HFF-Myc (cell line): ENCODE results near the gene CRIM1.

Source experiments
- DNase-seq: peaks from one replicate; pipeline ENCODE4 v3.0.0-alpha.2; 2011; ENCODE audit warnings: low read depth; ENCODE audit errors: extremely low read depth
- H3K4me3 ChIP-seq: replicated peaks from 2 replicates; pipeline ENCODE4 v1.5.1; 2011; ENCODE audit warnings: low read depth, mild to moderate bottlenecking, control low read depth, low read length
- CTCF ChIP-seq: IDR thresholded peaks from 2 replicates; pipeline ENCODE4 v1.5.1; 2012; ENCODE audit warnings: mild to moderate bottlenecking, low read depth, low read length, control low read depth; ENCODE audit errors: missing control alignments

CRIM1 gene

DNA sequence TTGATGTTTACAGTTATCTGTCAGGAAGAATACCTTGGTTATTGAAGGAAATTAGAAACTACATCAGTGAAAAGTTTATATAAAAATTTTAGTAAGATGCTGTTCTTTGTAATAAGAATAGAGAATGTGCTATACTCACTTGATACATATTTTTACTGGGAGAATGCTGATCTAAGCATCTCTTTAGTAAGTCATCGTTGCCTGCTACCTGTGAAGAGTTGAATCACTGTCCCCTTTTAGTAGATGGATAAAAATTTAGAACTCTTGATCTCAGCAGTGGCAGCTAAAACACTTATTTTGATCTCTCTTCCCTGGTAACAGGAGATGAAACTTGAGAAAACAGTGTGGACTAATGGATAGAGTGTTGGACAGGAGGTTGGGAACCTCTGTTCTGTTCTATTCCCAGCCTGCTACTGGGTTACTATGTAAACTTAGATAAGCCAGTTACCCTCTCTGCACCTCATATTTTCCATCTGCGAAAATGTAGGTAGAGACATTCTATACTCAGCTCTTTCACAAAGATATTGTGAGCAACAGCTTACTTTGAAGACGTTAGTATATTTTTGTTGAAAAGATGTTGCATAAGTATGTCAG lies 142.1 kb downstream of the CRIM1 start:
- no peak for TF ChIP-seq CTCF
- DNase-seq: no peak

GRCh38 chr2:36499128-36499820 lies 143.7 kb downstream of the CRIM1 start:
- no peak for DNase-seq
- no peak overlapping the region for H3K4me3 ChIP-seq
- TF ChIP-seq CTCF: no peak

More for the DNA sequence above, 142.1 kb downstream of the CRIM1 start:
- no peak overlapping the region for H3K4me3 ChIP-seq

DNA sequence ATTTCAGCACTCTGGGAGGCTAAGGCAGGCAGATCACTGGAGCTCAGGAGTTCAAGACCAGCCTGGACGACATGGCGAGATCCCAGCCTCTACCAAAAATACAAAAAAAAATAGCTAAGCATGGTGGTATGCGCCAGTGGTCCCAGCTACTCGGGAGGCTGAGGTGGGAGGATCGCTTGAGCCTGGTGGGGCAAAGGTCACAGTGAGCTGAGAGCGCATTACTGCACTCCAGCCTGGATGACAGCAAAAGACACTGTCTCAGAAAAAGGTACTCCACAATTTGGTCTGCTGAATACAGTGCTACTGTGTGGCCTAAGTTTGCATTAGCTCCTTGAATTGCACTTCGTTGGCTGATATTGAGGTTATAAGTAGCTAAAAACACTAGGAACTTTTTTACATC lies 144.5 kb downstream of the CRIM1 start:
- TF ChIP-seq CTCF: no peak
- H3K4me3 ChIP-seq: no peak overlapping the region
- DNase-seq: no peak

DNA sequence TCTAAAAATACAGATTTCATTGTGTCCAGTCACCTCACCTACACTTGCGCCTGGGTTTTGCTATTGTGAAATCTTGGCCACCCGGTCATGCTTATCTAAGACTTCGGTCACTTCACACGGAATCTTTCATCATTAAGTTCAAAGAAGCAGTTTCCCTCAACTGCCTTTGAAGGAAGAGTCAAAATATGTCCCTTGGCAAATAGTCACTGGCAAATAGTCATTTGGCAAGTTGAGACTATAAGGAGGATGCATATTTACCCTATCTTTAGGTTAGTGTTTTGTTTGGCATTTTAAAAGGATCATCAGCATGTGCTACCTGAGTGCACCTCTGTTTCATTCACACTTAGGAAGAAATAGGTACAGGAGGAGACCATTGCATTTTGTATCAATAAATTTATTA lies 146.5 kb downstream of the CRIM1 start:
- DNase-seq: no peak
- no peak overlapping the region for H3K4me3 ChIP-seq
- no peak for TF ChIP-seq CTCF

GRCh38 chr2:36507408-36507812 lies 151.8 kb downstream of the CRIM1 start:
- TF ChIP-seq CTCF: peak; percentile 90
- peak; percentile 46 for DNase-seq
- H3K4me3 ChIP-seq: no peak overlapping the region

- no peak for DNase-seq
- H3K4me3 ChIP-seq: no peak overlapping the region
- TF ChIP-seq CTCF: no peak
Measured at GRCh38 chr2:36509075-36509474, 153.5 kb downstream of the CRIM1 start.
